Immature natural killer cell (primary cell): ENCODE results near the gene NFATC3. TPM values are rescaled to one million over a fixed set of nuclear protein-coding genes. Genes with fewer than 3 reads are reported as not detected.

ENCODE experiments used
- DNase-seq, 3 donors: peaks; one replicate each; pipeline ENCODE4 v3.0.0; 2022; ENCODE audit warnings: mixed read lengths in 1 of 3
- H3K27ac Mint-ChIP-seq, 6 donors: one replicate each; pipeline ENCODE4 v1.8.0; 2020; ENCODE audit warnings: mixed read lengths in 6 of 6, mild to moderate bottlenecking in 5 of 6, inconsistent platforms in 4 of 6, moderate library complexity in 3 of 6
- H3K27me3 Mint-ChIP-seq, 3 donors: one replicate each; pipeline ENCODE4 v1.8.0; 2020 to 2021; ENCODE audit warnings: low read depth in 3 of 3, mild to moderate bottlenecking in 3 of 3, mixed read lengths in 3 of 3, moderate library complexity in 3 of 3, inconsistent platforms in 1 of 3
- H3K36me3 Mint-ChIP-seq, 3 donors: one replicate each; pipeline ENCODE4 v1.8.0; 2020; ENCODE audit warnings: mixed read lengths in 3 of 3, inconsistent platforms in 2 of 3, mild to moderate bottlenecking in 2 of 3
- H3K4me1 Mint-ChIP-seq, 2 donors: one replicate each; pipeline ENCODE4 v1.8.0; 2020; ENCODE audit warnings: inconsistent platforms in 2 of 2, mild to moderate bottlenecking in 2 of 2, mixed read lengths in 2 of 2, moderate library complexity in 1 of 2
- H3K4me3 Mint-ChIP-seq, 5 donors: one replicate each; pipeline ENCODE4 v1.8.0; 2020; ENCODE audit warnings: mild to moderate bottlenecking in 5 of 5, mixed read lengths in 5 of 5, inconsistent platforms in 3 of 5, moderate library complexity in 3 of 5
- H3K9me3 Mint-ChIP-seq, 6 donors: one replicate each; pipeline ENCODE4 v1.8.0; 2020; ENCODE audit warnings: mild to moderate bottlenecking in 6 of 6, mixed read lengths in 6 of 6, inconsistent platforms in 4 of 6, moderate library complexity in 3 of 6
- polyA plus RNA-seq, 3 donors: library from polyadenylated mRNA; unstranded; fragments of 300-500 nt; fragmentation: Illumina TruSeq; gene quantifications; one replicate each; pipeline ENCODE4 v1.2.3, GENCODE V29; 2021

NFATC3 gene
- polyA plus RNA-seq, 3 donors from 2014 or later = 66.5 to 160 (median 119) TPM

GRCh38 chr16:68265078-68265920 lies 180.1 kb downstream of the NFATC3 start:
- H3K27me3 Mint-ChIP-seq = peaks cover 9 to 14% (median 11%) of the 10 kb centered on the region in 3 donors
- DNase-seq = no peak
- H3K4me3 Mint-ChIP-seq = peak overlapping the region; percentile 95 to 98 (median 96)
- no peaks in the 10 kb centered on the region for H3K9me3 Mint-ChIP-seq
- H3K27ac Mint-ChIP-seq = peak overlapping the region; percentile 96 to 99 (median 98)
- H3K36me3 Mint-ChIP-seq = peaks cover 0 to 4% (median 0%) of the 10 kb centered on the region in 3 donors
- H3K4me1 Mint-ChIP-seq = peaks cover 38 to 68% of the 10 kb centered on the region in 2 donors

- peaks cover 0 to 4% (median 0%) of the 10 kb centered on the region in 3 donors for H3K36me3 Mint-ChIP-seq
- no peak overlapping the region for H3K4me3 Mint-ChIP-seq
- no peak for DNase-seq
- H3K9me3 Mint-ChIP-seq = no peaks in the 10 kb centered on the region
- peaks cover 38 to 74% of the 10 kb centered on the region in 2 donors for H3K4me1 Mint-ChIP-seq
- H3K27me3 Mint-ChIP-seq = peaks cover 9 to 14% (median 11%) of the 10 kb centered on the region in 3 donors
- H3K27ac Mint-ChIP-seq = peak overlapping the region in 3 of 6 donors; percentile 10 to 45 (median 35)
These were observed 182.6 kb downstream of the NFATC3 start for GRCh38 chr16:68267612-68268405.

GRCh38 chr16:68269793-68270192 lies 184.6 kb downstream of the NFATC3 start:
- DNase-seq = no peak
- Mint-ChIP-seq H3K9me3 (no peaks in the 10 kb centered on the region), H3K4me1 (peaks cover 45 to 79% of the 10 kb centered on the region in 2 donors), H3K36me3 (peaks cover 0 to 5% (median 4%) of the 10 kb centered on the region in 3 donors), H3K27ac (peak overlapping the region in 4 of 6 donors; percentile 47 to 76 (median 70)), H3K4me3 (no peak overlapping the region), H3K27me3 (peaks cover 4 to 6% (median 5%) of the 10 kb centered on the region in 3 donors)

- Mint-ChIP-seq H3K27ac (peak overlapping the region in 5 of 6 donors; percentile 42 to 76 (median 53)), H3K27me3 (peaks cover under 1 to 2% (median 2%) of the 10 kb centered on the region in 3 donors), H3K36me3 (peaks cover 0 to 5% (median 4%) of the 10 kb centered on the region in 3 donors), H3K9me3 (no peaks in the 10 kb centered on the region), H3K4me1 (peaks cover 44 to 79% of the 10 kb centered on the region in 2 donors), H3K4me3 (no peak overlapping the region)
- no peak for DNase-seq
These were observed 185.2 kb downstream of the NFATC3 start for GRCh38 chr16:68270353-68270752.

GRCh38 chr16:68272507-68273209 lies 187.5 kb downstream of the NFATC3 start:
- Mint-ChIP-seq H3K4me3 (peak overlapping the region in 1 of 5 donors; percentile 27), H3K9me3 (no peaks in the 10 kb centered on the region), H3K27me3 (no peaks in the 10 kb centered on the region), H3K36me3 (peaks cover 0 to 8% (median 5%) of the 10 kb centered on the region in 3 donors), H3K4me1 (peaks cover 48 to 76% of the 10 kb centered on the region in 2 donors), H3K27ac (peak overlapping the region; percentile 11 to 88 (median 87))
- DNase-seq = no peak

- DNase-seq = no peak
- H3K4me3 Mint-ChIP-seq = peak overlapping the region in 1 of 5 donors; percentile 27
- H3K9me3 Mint-ChIP-seq = no peaks in the 10 kb centered on the region
- peaks cover 48 to 70% of the 10 kb centered on the region in 2 donors for H3K4me1 Mint-ChIP-seq
- no peaks in the 10 kb centered on the region for H3K27me3 Mint-ChIP-seq
- H3K27ac Mint-ChIP-seq = peak overlapping the region; percentile 50 to 88 (median 87)
- H3K36me3 Mint-ChIP-seq = peaks cover 0 to 8% (median 5%) of the 10 kb centered on the region in 3 donors
These were observed 188.3 kb downstream of the NFATC3 start for GRCh38 chr16:68273459-68273858.

- peaks cover 0 to 8% (median 5%) of the 10 kb centered on the region in 3 donors for H3K36me3 Mint-ChIP-seq
- peak overlapping the region in 1 of 5 donors; percentile 15 for H3K4me3 Mint-ChIP-seq
- H3K9me3 Mint-ChIP-seq = no peaks in the 10 kb centered on the region
- DNase-seq = no peak
- H3K27ac Mint-ChIP-seq = peak overlapping the region in 5 of 6 donors; percentile 60 to 96 (median 84)
- peaks cover 48 to 69% of the 10 kb centered on the region in 2 donors for H3K4me1 Mint-ChIP-seq
- no peaks in the 10 kb centered on the region for H3K27me3 Mint-ChIP-seq
These were observed 188.7 kb downstream of the NFATC3 start for GRCh38 chr16:68273896-68274295.

GRCh38 chr16:68274441-68274840 lies 189.3 kb downstream of the NFATC3 start:
- Mint-ChIP-seq H3K27ac (peak overlapping the region; percentile 40 to 96 (median 83)), H3K9me3 (no peaks in the 10 kb centered on the region), H3K27me3 (no peaks in the 10 kb centered on the region), H3K4me1 (peaks cover 43 to 63% of the 10 kb centered on the region in 2 donors), H3K4me3 (peak overlapping the region in 1 of 5 donors; percentile 17), H3K36me3 (peaks cover 4 to 8% (median 5%) of the 10 kb centered on the region in 3 donors)
- no peak for DNase-seq

GRCh38 chr16:68275611-68276191 lies 190.5 kb downstream of the NFATC3 start:
- peaks cover 44 to 56% of the 10 kb centered on the region in 2 donors for H3K4me1 Mint-ChIP-seq
- peaks cover 5 to 8% (median 7%) of the 10 kb centered on the region in 3 donors for H3K36me3 Mint-ChIP-seq
- H3K27ac Mint-ChIP-seq = peak overlapping the region; percentile 88 to 96 (median 94)
- no peaks in the 10 kb centered on the region for H3K9me3 Mint-ChIP-seq
- peak; percentile 22 to 36 (median 34) for DNase-seq
- H3K4me3 Mint-ChIP-seq = peak overlapping the region; percentile 19 to 69 (median 60)
- no peaks in the 10 kb centered on the region for H3K27me3 Mint-ChIP-seq

GRCh38 chr16:68276223-68276622 lies 191.1 kb downstream of the NFATC3 start:
- peaks cover 41 to 54% of the 10 kb centered on the region in 2 donors for H3K4me1 Mint-ChIP-seq
- no peaks in the 10 kb centered on the region for H3K27me3 Mint-ChIP-seq
- H3K4me3 Mint-ChIP-seq = peak overlapping the region in 4 of 5 donors; percentile 19 to 69 (median 62)
- H3K36me3 Mint-ChIP-seq = peaks cover 5 to 8% (median 7%) of the 10 kb centered on the region in 3 donors
- no peak for DNase-seq
- H3K27ac Mint-ChIP-seq = peak overlapping the region; percentile 88 to 96 (median 94)
- H3K9me3 Mint-ChIP-seq = no peaks in the 10 kb centered on the region
